OCI-LY3 (cell line): Measurements from ENCODE around the gene DNHD1.

Source experiments
- EZH2phosphoT487 ChIP-seq: fragments of 200-600 bp; shearing (Covaris generic); IDR thresholded peaks from 2 replicates; pipeline ENCODE4 v1.6.1; 2018; ENCODE audit warnings: antibody characterized with exemption, mixed run types, low read depth
- TF ChIP-seq, protein P1 (sequence below): fragments of 200-600, 300-600 bp; sonication (generic); IDR thresholded peaks from 2 replicates; pipeline ENCODE4 v1.5.1; 2014; ENCODE audit warnings: antibody characterized with exemption, low read length, low read depth

- TF ChIP-seq, protein P1, sequence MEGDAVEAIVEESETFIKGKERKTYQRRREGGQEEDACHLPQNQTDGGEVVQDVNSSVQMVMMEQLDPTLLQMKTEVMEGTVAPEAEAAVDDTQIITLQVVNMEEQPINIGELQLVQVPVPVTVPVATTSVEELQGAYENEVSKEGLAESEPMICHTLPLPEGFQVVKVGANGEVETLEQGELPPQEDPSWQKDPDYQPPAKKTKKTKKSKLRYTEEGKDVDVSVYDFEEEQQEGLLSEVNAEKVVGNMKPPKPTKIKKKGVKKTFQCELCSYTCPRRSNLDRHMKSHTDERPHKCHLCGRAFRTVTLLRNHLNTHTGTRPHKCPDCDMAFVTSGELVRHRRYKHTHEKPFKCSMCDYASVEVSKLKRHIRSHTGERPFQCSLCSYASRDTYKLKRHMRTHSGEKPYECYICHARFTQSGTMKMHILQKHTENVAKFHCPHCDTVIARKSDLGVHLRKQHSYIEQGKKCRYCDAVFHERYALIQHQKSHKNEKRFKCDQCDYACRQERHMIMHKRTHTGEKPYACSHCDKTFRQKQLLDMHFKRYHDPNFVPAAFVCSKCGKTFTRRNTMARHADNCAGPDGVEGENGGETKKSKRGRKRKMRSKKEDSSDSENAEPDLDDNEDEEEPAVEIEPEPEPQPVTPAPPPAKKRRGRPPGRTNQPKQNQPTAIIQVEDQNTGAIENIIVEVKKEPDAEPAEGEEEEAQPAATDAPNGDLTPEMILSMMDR: no peak
- no peak for TF ChIP-seq EZH2phosphoT487
These were observed 101.5 kb downstream of the DNHD1 start for GRCh38 chr11:6598555-6598954.
